VCaP (cell line): ENCODE results near the gene KISS1R.

Experiments
- H3K27ac ChIP-seq: fragments of 450-650 bp; 2 replicates; pipeline ENCODE4 v1.5.1; 2017
- TF ChIP-seq, protein P1 (sequence below): fragments of 450-650 bp; conservative IDR thresholded peaks from 2 replicates; pipeline ENCODE4 v1.5.1; 2017; ENCODE audit warnings: mild to moderate bottlenecking, moderate library complexity

KISS1R gene

DNA sequence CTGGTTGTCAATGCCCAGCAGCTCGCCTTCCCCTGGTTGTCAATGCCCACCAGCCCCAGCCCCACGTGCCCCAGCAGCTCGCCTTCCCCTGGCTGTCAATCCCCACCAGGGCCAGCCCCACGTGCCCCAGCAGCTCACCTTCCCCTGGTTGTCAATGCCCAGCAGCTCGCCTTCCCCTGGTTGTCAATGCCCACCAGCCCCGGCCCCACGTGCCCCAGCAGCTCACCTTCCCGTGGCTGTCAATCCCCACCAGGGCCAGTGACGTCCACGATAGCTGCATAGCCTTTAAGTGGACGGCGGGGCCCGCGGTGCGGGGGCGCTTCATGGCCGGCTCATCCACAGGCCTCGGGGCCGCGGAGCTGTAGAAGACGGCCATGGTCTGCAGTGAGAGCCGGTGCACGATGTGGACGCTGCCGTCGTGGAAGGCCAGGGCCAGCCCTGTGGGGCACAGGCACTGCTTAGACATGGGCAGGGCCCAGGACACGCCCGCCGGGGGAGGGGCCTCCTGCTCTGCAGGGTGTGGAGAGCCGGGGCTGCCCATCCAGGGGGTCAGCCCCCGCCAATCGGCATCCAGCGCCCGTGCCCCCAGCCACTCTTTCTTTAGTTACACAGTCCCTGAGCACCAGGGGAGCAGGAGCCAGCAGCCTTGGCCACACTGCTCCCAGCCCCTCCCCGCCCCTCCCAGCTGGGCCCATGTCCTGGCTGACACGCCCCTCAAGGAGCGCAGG, 37.3 kb upstream of the KISS1R start:
- TF ChIP-seq, protein P1, sequence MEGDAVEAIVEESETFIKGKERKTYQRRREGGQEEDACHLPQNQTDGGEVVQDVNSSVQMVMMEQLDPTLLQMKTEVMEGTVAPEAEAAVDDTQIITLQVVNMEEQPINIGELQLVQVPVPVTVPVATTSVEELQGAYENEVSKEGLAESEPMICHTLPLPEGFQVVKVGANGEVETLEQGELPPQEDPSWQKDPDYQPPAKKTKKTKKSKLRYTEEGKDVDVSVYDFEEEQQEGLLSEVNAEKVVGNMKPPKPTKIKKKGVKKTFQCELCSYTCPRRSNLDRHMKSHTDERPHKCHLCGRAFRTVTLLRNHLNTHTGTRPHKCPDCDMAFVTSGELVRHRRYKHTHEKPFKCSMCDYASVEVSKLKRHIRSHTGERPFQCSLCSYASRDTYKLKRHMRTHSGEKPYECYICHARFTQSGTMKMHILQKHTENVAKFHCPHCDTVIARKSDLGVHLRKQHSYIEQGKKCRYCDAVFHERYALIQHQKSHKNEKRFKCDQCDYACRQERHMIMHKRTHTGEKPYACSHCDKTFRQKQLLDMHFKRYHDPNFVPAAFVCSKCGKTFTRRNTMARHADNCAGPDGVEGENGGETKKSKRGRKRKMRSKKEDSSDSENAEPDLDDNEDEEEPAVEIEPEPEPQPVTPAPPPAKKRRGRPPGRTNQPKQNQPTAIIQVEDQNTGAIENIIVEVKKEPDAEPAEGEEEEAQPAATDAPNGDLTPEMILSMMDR: no peak
- no peak overlapping the region for H3K27ac ChIP-seq

DNA sequence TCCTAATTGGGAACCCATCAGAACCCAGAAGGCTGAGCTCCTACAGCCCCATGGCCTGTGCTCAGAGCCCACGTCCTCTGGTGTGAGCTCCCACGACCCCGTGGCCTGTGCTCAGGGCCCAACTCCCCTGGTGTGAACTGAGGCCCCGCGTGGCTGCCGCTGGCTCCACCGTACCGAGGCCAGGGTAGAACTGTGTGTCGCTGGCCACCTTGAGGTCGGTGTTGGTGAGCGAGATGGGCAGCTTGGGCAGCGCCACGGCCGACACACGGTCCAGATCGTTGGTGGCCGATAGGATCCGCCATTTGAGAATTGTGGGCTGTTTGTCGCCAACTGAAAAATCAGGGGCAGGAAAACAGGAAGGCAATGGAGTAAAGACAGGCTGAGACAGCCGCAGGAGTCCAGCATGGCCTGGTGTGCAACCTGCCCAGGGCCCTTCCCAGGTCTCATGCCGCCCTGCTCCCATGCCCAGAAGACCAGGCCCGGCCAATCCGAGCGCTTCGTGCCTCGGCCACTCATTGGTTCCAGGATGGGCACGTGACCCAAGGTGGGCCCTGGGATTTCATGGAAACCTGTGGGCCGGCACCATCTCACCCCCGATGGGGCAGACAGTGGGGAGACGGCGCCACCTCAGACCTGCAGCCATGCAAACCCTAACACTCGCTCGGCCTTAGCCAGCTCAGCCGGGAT, 35.6 kb upstream of the KISS1R start:
- TF ChIP-seq, protein P1: no peak
- H3K27ac ChIP-seq: no peak overlapping the region

- TF ChIP-seq, protein P1: no peak
- H3K27ac ChIP-seq: no peak overlapping the region
Measured at GRCh38 chr19:882871-883497, 34.1 kb upstream of the KISS1R start.

GRCh38 chr19:883661-884211, 33.4 kb upstream of the KISS1R start:
- no peak overlapping the region for H3K27ac ChIP-seq

DNA sequence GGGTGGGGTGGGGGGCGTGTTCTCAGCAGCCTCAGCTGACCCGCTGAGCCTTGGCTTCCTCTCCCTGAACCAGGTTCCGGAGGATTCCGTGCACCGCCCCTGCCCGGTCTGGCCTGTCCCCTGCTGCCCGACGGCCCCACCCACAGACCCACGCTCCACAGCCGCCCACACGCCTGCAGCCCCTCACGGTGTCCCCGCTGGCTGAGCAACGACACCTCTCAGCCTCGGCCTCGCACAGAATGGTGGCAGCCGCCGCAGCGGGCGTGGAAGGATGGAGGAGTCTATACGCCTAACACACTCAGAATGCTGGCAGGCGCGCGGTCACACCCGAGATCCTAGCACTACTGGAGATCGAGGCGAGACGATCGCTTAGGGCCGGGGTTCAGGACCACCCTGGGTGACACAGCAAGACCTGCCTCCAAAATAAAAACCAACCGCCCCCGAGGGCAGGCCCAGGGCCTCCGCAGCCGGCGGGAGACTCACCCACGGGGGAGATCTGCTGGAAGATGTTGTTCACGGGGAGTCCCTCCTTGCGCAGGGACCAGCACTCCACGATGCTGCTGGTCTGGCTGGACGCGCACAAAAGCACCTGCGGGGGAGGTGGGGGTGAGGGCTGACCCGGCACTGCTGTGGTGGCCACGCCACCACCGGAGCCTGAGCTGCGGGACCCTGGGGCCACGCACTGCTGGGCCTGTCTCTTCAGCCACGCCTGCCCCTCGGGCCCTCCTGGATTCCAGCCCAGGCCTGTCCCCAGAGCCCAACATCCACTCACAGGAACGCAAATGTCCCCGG, 32.5 kb upstream of the KISS1R start:
- TF ChIP-seq, protein P1: no peak

More at GRCh38 chr19:883661-884211, 33.4 kb upstream of the KISS1R start:
- TF ChIP-seq, protein P1: no peak

DNA sequence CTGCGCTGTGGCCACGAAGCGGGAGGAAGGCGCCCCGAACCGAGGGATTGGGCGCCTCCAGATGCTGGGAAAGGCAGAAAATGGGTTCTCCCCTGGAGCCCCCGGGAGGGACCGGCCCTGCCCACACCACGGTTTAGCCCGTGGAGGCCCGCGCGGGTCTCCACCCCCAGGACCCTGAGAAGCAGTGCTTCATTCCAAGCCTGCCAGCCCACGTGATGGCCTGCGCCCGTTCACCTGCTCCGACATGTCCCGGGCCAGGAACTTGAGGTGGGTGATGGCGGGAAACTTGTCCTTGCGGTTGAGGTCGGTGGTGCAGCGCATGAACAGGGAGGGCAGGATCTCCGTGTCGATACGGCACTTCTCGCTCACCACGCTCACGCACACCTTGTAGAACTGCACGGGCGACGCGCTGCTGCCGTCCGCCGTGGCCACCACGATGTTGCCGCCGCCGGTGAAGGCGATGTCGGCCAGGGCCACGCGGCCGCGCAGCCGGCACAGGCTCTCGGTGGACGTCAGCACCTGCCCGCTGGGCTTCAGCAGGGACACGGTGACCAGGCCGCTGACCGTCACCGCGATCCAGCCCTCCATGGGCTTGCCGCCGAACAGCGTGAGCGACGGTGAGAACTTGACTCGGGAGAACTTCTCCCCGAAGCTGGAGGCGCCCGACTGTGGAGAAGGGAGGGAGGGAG, 31.5 kb upstream of the KISS1R start:
- TF ChIP-seq, protein P1: no peak
- no peak overlapping the region for H3K27ac ChIP-seq

More for the DNA sequence above, 32.5 kb upstream of the KISS1R start:
- no peak overlapping the region for H3K27ac ChIP-seq
